Endothelial cell of umbilical vein (primary cell): Measurements from ENCODE around the gene PPP1R10. TPM values are rescaled to one million over a fixed set of nuclear protein-coding genes. Genes with fewer than 3 reads are reported as not detected.

ENCODE experiments used
- BruUV-seq: library from RNA; stranded (reverse); fragments of 400-500 nt; replicated peaks from 2 replicates; lab custom pipeline; 2021; lab: Mats Ljungman, UMichigan
- CTCF ChIA-PET: fragments of 300-600, 350-600 bp; sonication (Branson Sonifier 250); formaldehyde crosslinking; loops from one replicate; lab custom pipeline; 2021; ENCODE audit warnings: antibody characterized with exemption, inconsistent platforms; lab: Charles Lee
- POLR2A ChIA-PET: fragments of 300-600, 350-600 bp; sonication (Branson Sonifier 250); formaldehyde crosslinking; loops from one replicate; lab custom pipeline; 2021; ENCODE audit warnings: antibody characterized with exemption, inconsistent platforms; lab: Charles Lee
- DNase-seq: peaks from one replicate; pipeline ENCODE4 v3.0.0-alpha.2; 2011; ENCODE audit warnings: low read depth, low spot score
- FAIRE-seq: peaks from 2 replicates; lab custom pipeline; 2011; peaks lifted over from hg19 to GRCh38; lab: Jason Lieb, UNC
- H2AFZ ChIP-seq: 2 replicates; pipeline ENCODE4 v1.6.0; 2012; ENCODE audit warnings: low read depth, low read length, control low read depth, inconsistent platforms
- H3K27ac ChIP-seq: 2 replicates; pipeline ENCODE4 v1.5.1; 2011; ENCODE audit warnings: low read depth, mild to moderate bottlenecking, control low read depth, low read length, moderate library complexity; ENCODE audit not compliant: insufficient read depth
- H3K27me3 ChIP-seq, 2 experiments: 2 replicates each; pipeline versions ENCODE4 v1.6.0 to v1.6.1; 2011; ENCODE audit warnings: low read length in 2 of 2, mixed read lengths in 1 of 2; ENCODE audit not compliant: control insufficient read depth in 2 of 2, insufficient read depth in 2 of 2
- H3K36me3 ChIP-seq, 2 experiments: 2 replicates in 1 of 2; 3 replicates in 1 of 2; pipeline ENCODE4 v1.5.1; 2011; ENCODE audit warnings: low read length in 2 of 2, mild to moderate bottlenecking in 1 of 2, moderate library complexity in 1 of 2; ENCODE audit not compliant: control insufficient read depth in 2 of 2, insufficient read depth in 2 of 2; ENCODE audit errors: extremely low read depth in 1 of 2
- H3K4me1 ChIP-seq: 3 replicates; pipeline ENCODE4 v1.5.1; 2011; ENCODE audit warnings: mild to moderate bottlenecking, low read length; ENCODE audit not compliant: control insufficient read depth, insufficient read depth; ENCODE audit errors: extremely low read depth
- H3K4me2 ChIP-seq: 2 replicates; pipeline ENCODE4 v1.6.1; 2011; ENCODE audit warnings: low read length, control low read depth, mixed read lengths; ENCODE audit not compliant: insufficient read depth
- H3K4me3 ChIP-seq, 3 experiments: fragments of 200-600 bp in 1 of 3; sonication (generic), shearing (Covaris generic) in 1 of 3; replicated peaks in 1 of 3; 2 replicates each; pipeline ENCODE4 v1.5.1; 2011 to 2016; ENCODE audit warnings: control low read depth in 3 of 3, low read length in 3 of 3, mild to moderate bottlenecking in 2 of 3, inconsistent platforms in 1 of 3, low read depth in 1 of 3, moderate library complexity in 1 of 3; ENCODE audit not compliant: insufficient read depth in 1 of 3
- H3K79me2 ChIP-seq: 2 replicates; pipeline ENCODE4 v1.6.0; 2012; ENCODE audit warnings: low read length, inconsistent platforms; ENCODE audit not compliant: control insufficient read depth, insufficient read depth
- H3K9ac ChIP-seq: replicated peaks from 2 replicates; pipeline ENCODE3; 2011; ENCODE audit warnings: low read length, control low read depth; ENCODE audit not compliant: insufficient read depth; ENCODE audit errors: extremely low read depth
- H3K9me1 ChIP-seq: replicated peaks from 3 replicates; pipeline ENCODE4 v1.6.0; 2011; ENCODE audit warnings: mild to moderate bottlenecking, low read length; ENCODE audit not compliant: control insufficient read depth, insufficient read depth; ENCODE audit errors: extremely low read depth
- H3K9me3 ChIP-seq: replicated peaks from 2 replicates; pipeline ENCODE4 v1.5.1; 2012; ENCODE audit warnings: low read length, inconsistent platforms; ENCODE audit not compliant: control insufficient read depth, insufficient read depth
- H4K20me1 ChIP-seq: replicated peaks from 2 replicates; pipeline ENCODE3; 2011; ENCODE audit warnings: mild to moderate bottlenecking, low read length; ENCODE audit not compliant: control insufficient read depth, insufficient read depth; ENCODE audit errors: extremely low read depth
- EZH2 ChIP-seq: IDR thresholded peaks from 2 replicates; pipeline ENCODE4 v1.6.1; 2012; ENCODE audit warnings: borderline replicate concordance, low read depth, mild to moderate bottlenecking, moderate library complexity, low read length, inconsistent platforms; ENCODE audit not compliant: severe bottlenecking
- FOS ChIP-seq: IDR thresholded peaks from 2 replicates; pipeline ENCODE4 v1.6.1; 2011; ENCODE audit warnings: mild to moderate bottlenecking, low read length, moderate library complexity, borderline replicate concordance; ENCODE audit not compliant: insufficient read depth
- JUN ChIP-seq: IDR thresholded peaks from 2 replicates; pipeline ENCODE4 v1.6.1; 2011; ENCODE audit warnings: borderline replicate concordance, low read depth; ENCODE audit not compliant: insufficient read length, insufficient read depth
- MYC ChIP-seq: IDR thresholded peaks from one replicate; pipeline ENCODE4 v1.6.1; 2011; ENCODE audit warnings: mild to moderate bottlenecking, low read depth, low read length
- dilution Hi-C: fragments of 300-500 bp; cut with MboI; formaldehyde crosslinking; loops from one replicate; pipeline ENCODE4 v1.15.0; 2019; ENCODE audit warnings: low sequenced_read_pairs; ENCODE audit not compliant: extremely low pct_ligation_motif_present
- intact Hi-C: fragments of 100-400 bp; cut with micrococcal nuclease; formaldehyde crosslinking; loops from one replicate; pipeline ENCODE4 v1.10.0; 2022
- polyA plus RNA-seq, 4 experiments: library from polyadenylated mRNA; depleted of rRNA in 3 of 4; stranded (reverse) in 3 of 4; unstranded in 1 of 4; fragments of >200 nt; gene quantifications; 2 replicates each; pipeline versions ENCODE4 v1.2.1 to v1.2.3, GENCODE V29; 2011 to 2012; ENCODE audit warnings: missing spikeins in 1 of 4
- total RNA-seq: library from RNA; stranded (reverse); gene quantifications from 2 replicates; pipeline ENCODE4 v1.2.3, GENCODE V29; 2021
- TF ChIP-seq, protein P1 (sequence below), 2 donors: IDR thresholded peaks; 1 replicate in 1 of 2; 2 replicates in 1 of 2; pipeline ENCODE4 v1.5.1; 2011; ENCODE audit warnings: low read length in 2 of 2, mild to moderate bottlenecking in 2 of 2, moderate library complexity in 2 of 2, control low read depth in 1 of 2, inconsistent platforms in 1 of 2, low read depth in 1 of 2; ENCODE audit not compliant: insufficient read depth in 1 of 2; ENCODE audit errors: extremely low read depth in 1 of 2

The PPP1R10 gene
- total and polyA plus RNA-seq, 2 donors (not counting 3 experiments of a cell fraction or from before 2014, with no cell fraction given) = 19.2 to 88.3 TPM

- Histone ChIP-seq H3K27ac (no peak overlapping the region), H3K4me3 (no peak overlapping the region), H4K20me1 (no peaks in the 10 kb centered on the region), H3K4me2 (no peak overlapping the region), H2AFZ (no peak overlapping the region), H3K27me3 (no peaks in the 10 kb centered on the region), H3K36me3 (peaks cover 52 to 66% of the 10 kb centered on the region in 2 experiments), H3K9me1 (no peaks in the 10 kb centered on the region), H3K79me2 (no peaks in the 10 kb centered on the region), H3K4me1 (peaks cover 8% of the 10 kb centered on the region), H3K9me3 (no peaks in the 10 kb centered on the region), H3K9ac (no peak overlapping the region)
- dilution Hi-C loops (no loop called here), intact Hi-C loops (no loop called here)
- ChIA-PET CTCF (interaction anchor here (1.2 kb wide), 1 partner anchor 9 kb away, joined by 4 read pairs; no protein-coding TSS in a partner anchor), POLR2A (no interaction called here)
- DNase-seq (no peak), FAIRE-seq (no peak)
- no peak for TF ChIP-seq JUN
- TF ChIP-seq, protein P1, sequence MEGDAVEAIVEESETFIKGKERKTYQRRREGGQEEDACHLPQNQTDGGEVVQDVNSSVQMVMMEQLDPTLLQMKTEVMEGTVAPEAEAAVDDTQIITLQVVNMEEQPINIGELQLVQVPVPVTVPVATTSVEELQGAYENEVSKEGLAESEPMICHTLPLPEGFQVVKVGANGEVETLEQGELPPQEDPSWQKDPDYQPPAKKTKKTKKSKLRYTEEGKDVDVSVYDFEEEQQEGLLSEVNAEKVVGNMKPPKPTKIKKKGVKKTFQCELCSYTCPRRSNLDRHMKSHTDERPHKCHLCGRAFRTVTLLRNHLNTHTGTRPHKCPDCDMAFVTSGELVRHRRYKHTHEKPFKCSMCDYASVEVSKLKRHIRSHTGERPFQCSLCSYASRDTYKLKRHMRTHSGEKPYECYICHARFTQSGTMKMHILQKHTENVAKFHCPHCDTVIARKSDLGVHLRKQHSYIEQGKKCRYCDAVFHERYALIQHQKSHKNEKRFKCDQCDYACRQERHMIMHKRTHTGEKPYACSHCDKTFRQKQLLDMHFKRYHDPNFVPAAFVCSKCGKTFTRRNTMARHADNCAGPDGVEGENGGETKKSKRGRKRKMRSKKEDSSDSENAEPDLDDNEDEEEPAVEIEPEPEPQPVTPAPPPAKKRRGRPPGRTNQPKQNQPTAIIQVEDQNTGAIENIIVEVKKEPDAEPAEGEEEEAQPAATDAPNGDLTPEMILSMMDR (IDR thresholded peaks at IDR 0.05; ENCODE audit: extremely low read depth in 1 of 2, insufficient read depth in 1 of 2, low read depth in 1 of 2, low read length in 2 of 2) = no peak
- no peak for TF ChIP-seq FOS
- TF ChIP-seq EZH2 = no peak
- no peak for TF ChIP-seq MYC
- no TSS peak for BruUV-seq
Observed at GRCh38 chr6:30603961-30604360, 13.1 kb downstream of the PPP1R10 start.
